NB4 (cell line): ENCODE data around the gene PNPLA2.

Experiments
- DNase-seq: peaks from one replicate; pipeline ENCODE4 v3.0.0; 2010; ENCODE audit warnings: low read depth
- H3K4me3 ChIP-seq: one replicate; pipeline ENCODE4 v1.5.1; 2011; ENCODE audit warnings: mild to moderate bottlenecking, low read depth, low read length, moderate library complexity
- CTCF ChIP-seq: IDR thresholded peaks from one replicate; pipeline ENCODE4 v1.5.1; 2012; ENCODE audit warnings: low read depth, low read length
- MAX ChIP-seq: IDR thresholded peaks from 2 replicates; pipeline ENCODE4 v1.6.1; 2011; ENCODE audit warnings: low read depth, low read length
- MYC ChIP-seq: IDR thresholded peaks from 2 replicates; pipeline ENCODE4 v1.6.1; 2011; ENCODE audit warnings: low read depth, low read length
- POLR2A ChIP-seq: IDR thresholded peaks from 2 replicates; pipeline ENCODE4 v1.6.1; 2011; ENCODE audit warnings: mild to moderate bottlenecking; ENCODE audit not compliant: insufficient read length; ENCODE audit errors: extremely low read depth

Gene PNPLA2

GRCh38 chr11:821512-822371 lies 3.0 kb downstream of the PNPLA2 start:
- peak; percentile 73 for DNase-seq
- peak overlapping the region; percentile 68 for H3K4me3 ChIP-seq
- no peak for TF ChIP-seq CTCF
- TF ChIP-seq MAX: peak; percentile 58
- peak; percentile 50; the same call in 1 of the 2 replicates for TF ChIP-seq MYC
- TF ChIP-seq POLR2A: no peak

- H3K4me3 ChIP-seq: no peak overlapping the region
- no peak for DNase-seq
- TF ChIP-seq POLR2A: no peak
- no peak for TF ChIP-seq CTCF
- no peak for TF ChIP-seq MAX
- TF ChIP-seq MYC: no peak
Observed at GRCh38 chr11:823441-824291, 5.0 kb downstream of the PNPLA2 start.

GRCh38 chr11:824292-824880 lies 5.7 kb downstream of the PNPLA2 start:
- no peak for DNase-seq
- TF ChIP-seq CTCF (no peak), MAX (no peak), MYC (no peak), POLR2A (no peak)
- no peak overlapping the region for H3K4me3 ChIP-seq

- no peak for DNase-seq
- TF ChIP-seq MAX (no peak), POLR2A (no peak), CTCF (no peak), MYC (no peak)
Observed at GRCh38 chr11:824942-825341, 6.2 kb downstream of the PNPLA2 start.

GRCh38 chr11:825366-826226 lies 6.9 kb downstream of the PNPLA2 start:
- H3K4me3 ChIP-seq: no peak overlapping the region
- DNase-seq: no peak
- TF ChIP-seq MYC (no peak), POLR2A (peak; percentile 15)

More at GRCh38 chr11:824942-825341, 6.2 kb downstream of the PNPLA2 start:
- H3K4me3 ChIP-seq: no peak overlapping the region
